ENCODE data around the gene RAB31. TPM values are rescaled to one million over a fixed set of nuclear protein-coding genes. Genes with fewer than 3 reads are reported as not detected.

The RAB31 gene
- total and polyA plus RNA-seq, 2 of the 13 experiments (the other 11 are each of a cell fraction or from before 2014, with no cell fraction given): 1.1 to 1.7 TPM

DNA sequence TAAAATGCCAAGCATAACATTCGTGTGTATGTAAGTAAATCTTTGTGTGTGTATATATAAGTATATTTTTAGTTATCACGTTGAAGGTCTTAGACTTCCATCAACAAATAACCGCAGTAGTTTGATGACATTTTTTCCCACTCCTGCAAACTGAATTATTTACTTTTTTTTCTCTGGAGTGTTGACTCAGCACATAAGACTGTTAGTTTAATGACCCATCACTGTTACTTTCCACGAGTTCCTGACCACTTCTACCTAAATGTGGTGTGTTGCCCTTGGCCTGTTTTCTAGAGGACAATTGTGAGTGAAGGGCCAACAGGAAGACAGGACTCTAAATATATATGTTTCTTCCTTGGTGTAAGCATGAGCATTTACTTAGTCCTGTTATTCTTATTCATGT is 106.3 kb downstream of the RAB31 start (continued):
- TF ChIP-seq, protein P1, sequence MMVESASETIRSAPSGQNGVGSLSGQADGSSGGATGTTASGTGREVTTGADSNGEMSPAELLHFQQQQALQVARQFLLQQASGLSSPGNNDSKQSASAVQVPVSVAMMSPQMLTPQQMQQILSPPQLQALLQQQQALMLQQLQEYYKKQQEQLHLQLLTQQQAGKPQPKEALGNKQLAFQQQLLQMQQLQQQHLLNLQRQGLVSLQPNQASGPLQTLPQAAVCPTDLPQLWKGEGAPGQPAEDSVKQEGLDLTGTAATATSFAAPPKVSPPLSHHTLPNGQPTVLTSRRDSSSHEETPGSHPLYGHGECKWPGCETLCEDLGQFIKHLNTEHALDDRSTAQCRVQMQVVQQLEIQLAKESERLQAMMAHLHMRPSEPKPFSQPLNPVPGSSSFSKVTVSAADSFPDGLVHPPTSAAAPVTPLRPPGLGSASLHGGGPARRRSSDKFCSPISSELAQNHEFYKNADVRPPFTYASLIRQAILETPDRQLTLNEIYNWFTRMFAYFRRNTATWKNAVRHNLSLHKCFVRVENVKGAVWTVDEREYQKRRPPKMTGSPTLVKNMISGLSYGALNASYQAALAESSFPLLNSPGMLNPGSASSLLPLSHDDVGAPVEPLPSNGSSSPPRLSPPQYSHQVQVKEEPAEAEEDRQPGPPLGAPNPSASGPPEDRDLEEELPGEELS (CRISPR knock-in tag; IDR thresholded peaks at IDR 0.05): peak; percentile 78
- TF ChIP-seq, protein P2, sequence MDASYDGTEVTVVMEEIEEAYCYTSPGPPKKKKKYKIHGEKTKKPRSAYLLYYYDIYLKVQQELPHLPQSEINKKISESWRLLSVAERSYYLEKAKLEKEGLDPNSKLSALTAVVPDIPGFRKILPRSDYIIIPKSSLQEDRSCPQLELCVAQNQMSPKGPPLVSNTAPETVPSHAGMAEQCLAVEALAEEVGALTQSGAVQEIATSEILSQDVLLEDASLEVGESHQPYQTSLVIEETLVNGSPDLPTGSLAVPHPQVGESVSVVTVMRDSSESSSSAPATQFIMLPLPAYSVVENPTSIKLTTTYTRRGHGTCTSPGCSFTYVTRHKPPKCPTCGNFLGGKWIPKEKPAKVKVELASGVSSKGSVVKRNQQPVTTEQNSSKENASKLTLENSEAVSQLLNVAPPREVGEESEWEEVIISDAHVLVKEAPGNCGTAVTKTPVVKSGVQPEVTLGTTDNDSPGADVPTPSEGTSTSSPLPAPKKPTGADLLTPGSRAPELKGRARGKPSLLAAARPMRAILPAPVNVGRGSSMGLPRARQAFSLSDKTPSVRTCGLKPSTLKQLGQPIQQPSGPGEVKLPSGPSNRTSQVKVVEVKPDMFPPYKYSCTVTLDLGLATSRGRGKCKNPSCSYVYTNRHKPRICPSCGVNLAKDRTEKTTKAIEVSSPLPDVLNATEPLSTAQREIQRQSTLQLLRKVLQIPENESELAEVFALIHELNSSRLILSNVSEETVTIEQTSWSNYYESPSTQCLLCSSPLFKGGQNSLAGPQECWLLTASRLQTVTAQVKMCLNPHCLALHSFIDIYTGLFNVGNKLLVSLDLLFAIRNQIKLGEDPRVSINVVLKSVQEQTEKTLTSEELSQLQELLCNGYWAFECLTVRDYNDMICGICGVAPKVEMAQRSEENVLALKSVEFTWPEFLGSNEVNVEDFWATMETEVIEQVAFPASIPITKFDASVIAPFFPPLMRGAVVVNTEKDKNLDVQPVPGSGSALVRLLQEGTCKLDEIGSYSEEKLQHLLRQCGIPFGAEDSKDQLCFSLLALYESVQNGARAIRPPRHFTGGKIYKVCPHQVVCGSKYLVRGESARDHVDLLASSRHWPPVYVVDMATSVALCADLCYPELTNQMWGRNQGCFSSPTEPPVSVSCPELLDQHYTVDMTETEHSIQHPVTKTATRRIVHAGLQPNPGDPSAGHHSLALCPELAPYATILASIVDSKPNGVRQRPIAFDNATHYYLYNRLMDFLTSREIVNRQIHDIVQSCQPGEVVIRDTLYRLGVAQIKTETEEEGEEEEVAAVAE (CRISPR knock-in tag; IDR thresholded peaks at IDR 0.05; ENCODE audit: borderline replicate concordance): 0 out of 2 replicates have a peak, but pooled peaks have one; percentile 46
- no peak for TF ChIP-seq IKZF4 (CRISPR knock-in tag; IDR thresholded peaks at IDR 0.05; ENCODE audit: borderline replicate concordance, low read depth, not compliant biosample characterization)
- TF ChIP-seq ZNF564 (CRISPR knock-in tag; IDR thresholded peaks at IDR 0.05): no peak
- no peak for TF ChIP-seq ATRX (CRISPR knock-in tag; IDR thresholded peaks at IDR 0.05; ENCODE audit: borderline replicate concordance)
- no peak for TF ChIP-seq SOX13 (IDR thresholded peaks at IDR 0.05)
- peak in 1 of 2 experiments; percentile 77; a peak in 2 of 4 replicates for TF ChIP-seq SOX13 (CRISPR knock-in tag; conservative IDR thresholded peaks at IDR 0.05 in 1 of 2, IDR thresholded peaks at IDR 0.05 in 1 of 2)
- TF ChIP-seq, protein P3, sequence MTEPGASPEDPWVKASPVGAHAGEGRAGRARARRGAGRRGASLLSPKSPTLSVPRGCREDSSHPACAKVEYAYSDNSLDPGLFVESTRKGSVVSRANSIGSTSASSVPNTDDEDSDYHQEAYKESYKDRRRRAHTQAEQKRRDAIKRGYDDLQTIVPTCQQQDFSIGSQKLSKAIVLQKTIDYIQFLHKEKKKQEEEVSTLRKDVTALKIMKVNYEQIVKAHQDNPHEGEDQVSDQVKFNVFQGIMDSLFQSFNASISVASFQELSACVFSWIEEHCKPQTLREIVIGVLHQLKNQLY (CRISPR knock-in tag; IDR thresholded peaks at IDR 0.05): 0 out of 2 replicates have a peak, but pooled peaks have one; percentile 18
- no peak for TF ChIP-seq LCORL (IDR thresholded peaks at IDR 0.05)
- TF ChIP-seq LCORL (CRISPR knock-in tag; IDR thresholded peaks at IDR 0.05): peak; percentile 46; the same call in 1 of the 2 replicates
- no peak for TF ChIP-seq ZNF350 (CRISPR knock-in tag; IDR thresholded peaks at IDR 0.05; ENCODE audit: borderline replicate concordance, low read depth)
- TF ChIP-seq FOXJ3 (CRISPR knock-in tag; IDR thresholded peaks at IDR 0.05; ENCODE audit: borderline replicate concordance): peak; percentile 62; the same call in 1 of the 2 replicates
- TF ChIP-seq, protein P4, sequence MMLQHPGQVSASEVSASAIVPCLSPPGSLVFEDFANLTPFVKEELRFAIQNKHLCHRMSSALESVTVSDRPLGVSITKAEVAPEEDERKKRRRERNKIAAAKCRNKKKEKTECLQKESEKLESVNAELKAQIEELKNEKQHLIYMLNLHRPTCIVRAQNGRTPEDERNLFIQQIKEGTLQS (CRISPR knock-in tag; IDR thresholded peaks at IDR 0.05): peak; percentile 54; the same call in 1 of the 2 replicates
- TF ChIP-seq GABPA (IDR thresholded peaks at IDR 0.05; ENCODE audit: low read depth, low read length): no peak
- TF ChIP-seq GABPA (CRISPR knock-in tag; IDR thresholded peaks at IDR 0.05; ENCODE audit: low read depth): no peak; the same call in 1 of the 2 replicates
- TF ChIP-seq, protein P5, sequence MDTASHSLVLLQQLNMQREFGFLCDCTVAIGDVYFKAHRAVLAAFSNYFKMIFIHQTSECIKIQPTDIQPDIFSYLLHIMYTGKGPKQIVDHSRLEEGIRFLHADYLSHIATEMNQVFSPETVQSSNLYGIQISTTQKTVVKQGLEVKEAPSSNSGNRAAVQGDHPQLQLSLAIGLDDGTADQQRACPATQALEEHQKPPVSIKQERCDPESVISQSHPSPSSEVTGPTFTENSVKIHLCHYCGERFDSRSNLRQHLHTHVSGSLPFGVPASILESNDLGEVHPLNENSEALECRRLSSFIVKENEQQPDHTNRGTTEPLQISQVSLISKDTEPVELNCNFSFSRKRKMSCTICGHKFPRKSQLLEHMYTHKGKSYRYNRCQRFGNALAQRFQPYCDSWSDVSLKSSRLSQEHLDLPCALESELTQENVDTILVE (CRISPR knock-in tag; IDR thresholded peaks at IDR 0.05): no peak
- no peak for TF ChIP-seq EEA1 (CRISPR knock-in tag; IDR thresholded peaks at IDR 0.05; ENCODE audit: borderline replicate concordance)
- TF ChIP-seq SIN3B (IDR thresholded peaks at IDR 0.05; ENCODE audit: low read length): no peak
- peak; percentile 32; the same call in 1 of the 2 replicates for TF ChIP-seq GATAD1 (CRISPR knock-in tag; IDR thresholded peaks at IDR 0.05)
